ENCODE data around the gene GABPB2.

The GABPB2 gene

GRCh38 chr1:151165281-151165737, 94.7 kb downstream of the GABPB2 start:
- DNase-seq: no peak

- DNase-seq: peak; percentile 96
Measured at GRCh38 chr1:151165738-151166504, 95.4 kb downstream of the GABPB2 start, which contains the start of the genes LYSMD1 and SCNM1. TSS of gene LYSMD1 (minus strand) at chr1:151165902. CDS start at chr1:151165258, 644 bp downstream. TSS of gene SCNM1 (plus strand) at chr1:151166144. CDS start at chr1:151166153, 9 bp downstream.

- no peak for DNase-seq
Measured at GRCh38 chr1:151166505-151166956, 96.0 kb downstream of the GABPB2 start.

- no peak for DNase-seq
Measured at GRCh38 chr1:151167116-151167515, 96.6 kb downstream of the GABPB2 start.

GRCh38 chr1:151171190-151171589, 100.6 kb downstream of the GABPB2 start:
- no peak for DNase-seq
